ENCODE data around the gene ASB10.

The ASB10 gene

GRCh38 chr7:151135866-151136843, 50.9 kb downstream of the ASB10 start:
- no peak for DNase-seq

GRCh38 chr7:151135525-151135845, 51.6 kb downstream of the ASB10 start:
- no peak for DNase-seq

- DNase-seq: no peak
These were observed 52.1 kb downstream of the ASB10 start for GRCh38 chr7:151134743-151135524.

DNA sequence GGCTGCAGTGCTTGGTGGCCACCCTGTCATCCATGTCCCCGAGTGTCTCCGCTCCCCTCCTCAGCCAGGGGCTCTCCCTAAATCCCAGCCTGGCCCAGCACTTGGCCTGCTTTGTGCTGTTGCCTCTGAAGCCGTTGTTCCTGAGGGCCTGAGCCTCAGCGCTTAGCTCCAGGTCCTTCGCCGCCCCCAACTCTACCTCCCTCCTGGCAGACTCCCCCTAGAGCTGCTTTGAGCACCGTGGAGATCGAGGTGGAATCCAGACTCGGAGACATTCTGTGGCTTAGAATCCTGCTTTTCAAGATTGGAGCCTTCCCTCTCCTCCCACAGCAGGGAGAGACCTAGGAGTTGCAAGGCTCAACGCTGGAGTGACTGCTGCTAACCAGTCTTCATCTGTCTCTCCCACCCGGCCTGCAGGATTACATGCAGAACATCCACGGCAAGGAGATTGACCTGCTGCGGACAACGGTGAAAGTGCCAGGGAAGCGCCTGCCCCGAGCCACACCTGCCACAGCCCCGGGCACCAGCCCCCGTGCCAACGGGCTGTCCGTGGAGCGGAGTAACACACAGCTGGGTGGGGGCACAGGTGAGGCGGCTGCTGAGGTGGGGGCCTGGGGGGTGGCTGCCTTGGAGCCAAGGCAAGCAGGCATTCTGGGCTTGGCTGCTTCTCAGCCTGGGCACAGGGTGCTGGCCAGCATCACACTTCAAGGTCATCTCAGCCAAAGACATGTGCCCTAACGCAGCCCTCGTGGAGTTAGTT, 52.9 kb downstream of the ASB10 start:
- DNase-seq: no peak

DNA sequence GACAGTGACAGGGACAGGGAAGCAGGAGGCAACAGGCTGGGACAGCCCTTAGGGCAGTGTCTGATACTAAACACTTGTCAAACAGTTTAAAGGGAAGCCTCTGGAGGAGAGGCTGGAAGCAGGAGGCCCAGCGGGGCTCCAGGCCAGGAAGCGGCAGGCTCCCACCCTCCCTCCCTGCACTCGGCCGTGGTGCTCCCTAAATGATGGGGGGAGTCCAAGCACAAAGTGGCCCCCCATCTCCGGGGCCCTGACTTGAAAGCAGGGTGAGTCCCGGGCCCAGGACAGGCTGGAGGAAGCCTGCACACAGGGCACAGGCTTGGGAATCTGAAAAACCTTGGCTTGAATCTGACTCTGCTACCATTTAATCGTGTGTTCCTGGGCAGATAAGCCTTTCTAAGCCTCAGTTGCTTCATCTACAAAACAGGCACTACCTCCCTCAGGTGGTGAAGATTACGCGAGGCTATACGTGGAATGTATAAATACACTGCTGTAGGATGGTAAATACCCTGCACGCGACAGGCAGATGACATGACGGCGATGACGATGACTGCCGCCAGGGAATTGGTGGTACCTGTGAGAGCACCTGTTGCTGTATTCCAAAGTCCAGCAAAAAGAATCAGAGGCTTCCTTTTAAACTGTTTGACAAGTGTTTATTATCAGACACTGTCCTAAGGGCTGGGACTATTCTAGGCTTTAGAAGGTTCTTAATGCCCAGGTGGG, 53.6 kb downstream of the ASB10 start:
- DNase-seq: no peak

DNA sequence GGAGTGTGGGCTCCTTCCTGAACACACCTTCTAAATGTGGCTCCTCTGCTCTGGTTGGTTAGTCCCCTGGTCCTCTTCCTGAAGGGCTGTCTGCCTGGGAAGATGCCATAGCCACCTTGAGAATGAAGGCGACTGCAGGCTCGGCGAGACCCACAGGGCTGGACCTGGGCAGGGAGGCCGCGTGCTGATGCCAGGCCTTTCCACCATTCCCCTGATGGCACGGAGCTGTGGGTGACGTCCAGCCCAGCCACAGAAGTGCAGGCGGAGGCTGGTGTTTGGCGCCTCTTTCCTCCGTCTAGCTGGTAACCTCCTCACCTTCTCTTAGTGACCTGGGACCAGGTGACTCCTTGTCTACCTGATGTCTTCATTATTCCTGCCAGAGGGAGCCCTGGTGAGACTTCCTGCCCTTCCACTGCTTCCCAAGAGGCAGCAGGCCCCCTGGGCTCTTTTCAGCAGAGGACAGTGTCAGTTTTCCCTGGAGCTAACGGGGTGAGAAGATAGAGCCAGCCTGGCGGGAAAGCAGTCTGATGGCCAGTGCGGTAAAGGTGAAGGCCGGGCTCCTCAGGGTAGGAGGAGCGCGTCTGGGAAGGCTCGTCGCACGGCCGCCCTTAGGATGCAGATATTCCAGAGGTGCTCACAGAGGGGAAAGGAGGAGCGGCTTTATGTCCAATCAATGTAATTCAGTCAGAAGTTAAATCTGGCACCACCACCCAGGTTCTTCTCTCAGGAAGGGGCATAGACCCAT, 54.4 kb downstream of the ASB10 start:
- no peak for DNase-seq

DNA sequence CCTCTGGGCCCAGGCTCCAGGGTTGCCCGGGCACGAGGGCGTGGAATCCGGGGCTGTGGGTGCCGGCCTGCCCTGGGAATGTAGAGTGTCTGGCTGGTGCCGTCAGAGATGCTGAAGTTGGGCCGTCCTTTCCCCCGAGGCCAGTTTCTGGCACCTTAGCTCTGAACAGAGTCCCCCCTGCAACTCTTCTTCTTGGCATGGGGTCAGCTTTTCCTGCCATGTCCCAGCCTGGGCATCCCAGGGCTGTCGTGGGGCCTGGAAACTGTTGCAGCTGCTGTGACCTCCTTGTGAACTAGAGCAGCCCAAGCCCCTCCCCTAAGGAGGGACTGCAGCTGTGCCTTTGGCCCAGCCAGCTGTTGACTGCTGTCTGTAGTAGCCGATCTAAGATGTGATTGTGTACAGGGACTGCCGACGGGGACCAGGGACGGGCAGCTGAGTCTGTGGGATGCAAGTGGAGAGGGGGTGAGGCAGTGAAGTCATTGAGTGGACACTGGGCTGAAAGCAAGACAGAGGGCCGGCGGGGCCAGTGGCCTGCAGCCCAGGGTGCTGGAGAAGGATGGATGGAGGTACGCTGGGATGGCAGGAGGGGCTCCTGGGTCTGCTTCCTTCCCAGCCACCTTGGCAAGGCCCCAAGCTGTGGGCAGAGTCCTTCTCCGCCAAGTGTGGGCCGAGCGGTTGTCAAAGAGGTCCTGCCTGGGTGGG, 55.3 kb downstream of the ASB10 start:
- DNase-seq: no peak

- DNase-seq: no peak
These were observed 55.8 kb downstream of the ASB10 start for GRCh38 chr7:151131224-151131591.

GRCh38 chr7:151130741-151131157, 56.3 kb downstream of the ASB10 start:
- DNase-seq: no peak

DNA sequence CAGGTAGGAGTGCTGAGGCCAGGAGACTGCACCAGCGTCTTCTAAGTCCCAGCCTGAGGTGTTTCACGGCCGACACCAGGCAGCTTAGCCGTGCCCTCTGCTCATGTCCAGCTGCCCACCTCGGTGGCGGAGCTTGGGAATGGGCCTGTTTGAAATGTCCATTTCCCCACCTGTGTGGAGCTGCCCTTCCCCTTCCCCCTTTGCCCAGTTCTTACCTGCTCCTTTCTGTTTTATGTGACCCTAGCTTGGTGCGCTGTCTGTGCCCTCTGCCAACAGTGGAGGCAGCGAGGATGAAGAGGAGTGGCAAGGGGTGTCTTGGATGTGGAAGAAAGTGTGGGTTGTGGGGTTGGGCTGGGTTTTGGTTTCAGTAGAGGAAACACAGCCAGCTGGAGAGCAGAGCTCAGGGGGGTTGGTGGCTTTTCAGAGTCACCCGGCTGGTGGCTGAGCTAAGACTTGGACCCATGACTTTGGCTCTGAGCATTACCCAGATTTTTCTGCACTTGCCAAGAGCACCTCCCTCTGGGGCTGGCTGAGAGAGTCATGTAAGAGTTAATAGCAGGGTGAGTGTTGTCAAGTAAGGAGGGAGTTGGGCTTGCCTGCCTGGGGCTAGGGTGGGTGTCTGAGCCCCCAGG, 57.0 kb downstream of the ASB10 start:
- no peak for DNase-seq

DNA sequence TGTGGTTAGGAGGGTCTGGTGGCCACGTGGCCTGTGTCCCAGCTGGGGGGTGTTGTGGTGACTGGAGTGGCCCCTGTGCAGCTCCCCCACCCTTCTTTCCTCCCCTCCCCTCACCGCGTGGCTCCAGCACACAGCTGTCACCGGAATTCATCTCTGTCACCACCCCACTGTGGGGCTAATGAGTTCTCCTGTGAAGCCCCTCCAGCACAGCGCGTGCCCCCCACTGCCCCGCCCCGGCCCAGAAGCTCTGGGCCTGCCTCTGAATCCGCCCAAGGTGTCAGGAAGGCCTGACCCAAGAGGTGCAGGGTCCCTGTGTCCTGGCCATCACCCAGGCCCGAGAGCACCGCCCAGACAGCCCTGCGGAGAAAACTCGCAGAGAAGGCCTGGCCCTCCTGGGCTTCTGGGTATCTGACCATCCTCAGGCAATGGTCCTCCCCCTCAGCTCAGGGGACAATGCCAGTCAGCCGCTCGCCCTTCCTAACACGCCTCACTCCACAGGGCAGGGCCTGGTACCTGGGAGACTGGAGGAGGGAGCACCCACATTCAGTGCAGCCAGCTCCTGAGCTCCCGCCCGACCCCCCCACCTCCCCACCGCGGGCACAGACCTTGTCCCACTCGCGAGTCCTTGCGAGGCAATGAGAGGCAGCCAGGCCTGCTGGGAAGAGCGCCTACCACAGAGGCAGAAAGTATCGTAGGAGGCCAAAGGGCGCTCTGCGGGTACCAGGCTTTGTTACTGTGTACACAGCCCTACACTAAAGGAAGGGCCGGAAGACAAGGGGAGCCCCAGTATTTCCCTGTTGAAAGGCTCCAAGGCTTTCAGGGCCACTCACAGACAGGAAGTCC, 57.7 kb downstream of the ASB10 start:
- DNase-seq: no peak

DNA sequence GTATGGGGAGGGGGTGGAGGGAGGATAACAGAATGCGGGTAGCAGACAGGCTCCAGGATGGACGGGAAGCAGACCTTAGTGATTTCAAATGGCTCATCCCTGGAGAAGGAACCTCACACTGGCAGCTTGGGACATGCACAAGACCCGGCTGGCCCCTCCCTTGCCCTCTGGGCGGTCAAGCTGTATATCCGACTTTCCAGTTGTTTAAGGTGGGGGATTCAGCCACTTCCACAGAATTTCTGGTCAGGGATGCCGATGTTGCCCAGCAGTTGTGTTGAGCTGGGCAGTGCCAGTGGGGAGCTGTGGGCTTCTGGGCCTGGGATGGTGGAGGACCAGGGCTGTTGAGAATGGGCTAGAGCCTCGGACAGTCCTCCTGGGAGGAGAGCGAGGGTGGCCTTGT, 58.3 kb downstream of the ASB10 start:
- no peak for DNase-seq

DNA sequence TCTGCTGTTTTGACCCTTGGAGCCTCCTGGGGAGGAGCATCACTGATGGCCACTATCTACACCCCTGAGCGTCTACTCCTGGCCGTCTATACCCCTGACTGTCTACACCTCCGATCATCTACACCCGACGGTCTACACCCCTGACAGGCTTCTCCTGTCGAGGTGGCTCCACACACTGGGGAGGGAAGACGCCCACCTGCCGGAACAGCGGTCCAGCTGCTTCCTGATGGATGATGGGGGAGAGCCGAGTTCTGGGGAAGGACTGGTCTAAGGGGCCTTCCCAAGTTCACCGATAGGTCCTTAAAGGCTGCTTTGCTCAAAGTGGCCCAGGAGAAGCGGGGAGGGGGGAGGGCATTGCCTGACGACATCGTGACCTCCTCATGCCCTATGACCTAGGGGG, 58.9 kb downstream of the ASB10 start:
- DNase-seq: no peak

- no peak for DNase-seq
These were observed 60.4 kb downstream of the ASB10 start for GRCh38 chr7:151126491-151127137.

- no peak for DNase-seq
These were observed 61.1 kb downstream of the ASB10 start for GRCh38 chr7:151125846-151126481.
